Ishikawa (cell line): ENCODE measurements around the gene ATF2.

Source experiments
- CEBPB ChIP-seq: IDR thresholded peaks from 2 replicates; pipeline ENCODE4 v1.6.1; 2012
- CREB1 ChIP-seq: IDR thresholded peaks from 2 replicates; pipeline ENCODE4 v1.6.1; 2012; ENCODE audit warnings: low read depth
- EGR1 ChIP-seq: IDR thresholded peaks from 2 replicates; pipeline ENCODE4 v1.6.1; 2012
- EP300 ChIP-seq: IDR thresholded peaks from 2 replicates; pipeline ENCODE4 v1.6.1; 2012; ENCODE audit warnings: borderline replicate concordance
- FOXM1 ChIP-seq: IDR thresholded peaks from 2 replicates; pipeline ENCODE4 v1.6.1; 2012; ENCODE audit warnings: low read depth, borderline replicate concordance
- NFIC ChIP-seq: IDR thresholded peaks from 2 replicates; pipeline ENCODE4 v1.6.1; 2012
- RAD21 ChIP-seq: IDR thresholded peaks from 2 replicates; pipeline ENCODE4 v1.6.1; 2012; ENCODE audit warnings: low read depth
- REST ChIP-seq: IDR thresholded peaks from 2 replicates; pipeline ENCODE4 v1.6.1; 2012; ENCODE audit warnings: low read depth, mild to moderate bottlenecking
- TAF1 ChIP-seq: IDR thresholded peaks from 2 replicates; pipeline ENCODE4 v1.6.1; 2012; ENCODE audit warnings: low read depth, mild to moderate bottlenecking
- TCF12 ChIP-seq: IDR thresholded peaks from 2 replicates; pipeline ENCODE4 v1.6.1; 2012; ENCODE audit warnings: low read depth
- TEAD4 ChIP-seq: IDR thresholded peaks from 2 replicates; pipeline ENCODE4 v1.6.1; 2012
- YY1 ChIP-seq: IDR thresholded peaks from 2 replicates; pipeline ENCODE4 v1.6.1; 2012; ENCODE audit warnings: low read depth
- ZBTB7A ChIP-seq: IDR thresholded peaks from 2 replicates; pipeline ENCODE4 v1.6.1; 2012; ENCODE audit warnings: low read depth
- TF ChIP-seq, protein P1 (sequence below): IDR thresholded peaks from 2 replicates; pipeline ENCODE4 v1.6.1; 2012
- TF ChIP-seq, protein P2 (sequence below): IDR thresholded peaks from 2 replicates; pipeline ENCODE4 v1.6.1; 2012

ATF2 gene, protein sequence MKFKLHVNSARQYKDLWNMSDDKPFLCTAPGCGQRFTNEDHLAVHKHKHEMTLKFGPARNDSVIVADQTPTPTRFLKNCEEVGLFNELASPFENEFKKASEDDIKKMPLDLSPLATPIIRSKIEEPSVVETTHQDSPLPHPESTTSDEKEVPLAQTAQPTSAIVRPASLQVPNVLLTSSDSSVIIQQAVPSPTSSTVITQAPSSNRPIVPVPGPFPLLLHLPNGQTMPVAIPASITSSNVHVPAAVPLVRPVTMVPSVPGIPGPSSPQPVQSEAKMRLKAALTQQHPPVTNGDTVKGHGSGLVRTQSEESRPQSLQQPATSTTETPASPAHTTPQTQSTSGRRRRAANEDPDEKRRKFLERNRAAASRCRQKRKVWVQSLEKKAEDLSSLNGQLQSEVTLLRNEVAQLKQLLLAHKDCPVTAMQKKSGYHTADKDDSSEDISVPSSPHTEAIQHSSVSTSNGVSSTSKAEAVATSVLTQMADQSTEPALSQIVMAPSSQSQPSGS

GRCh38 chr2:175167792-175168563 lies at the start of gene ATF2:
ATF2 (minus strand) TSS chr2:175168203; CDS start chr2:175136443, 31,760 bp downstream.
- TF ChIP-seq EP300, result peak; percentile 40; the same call in 1 of the 2 replicates
- TF ChIP-seq CEBPB, result no peak
- no peak for TF ChIP-seq NFIC
- peak; percentile 19; the same call in 1 of the 2 replicates for TF ChIP-seq TCF12
- 0 out of 2 replicates have a peak, but pooled peaks have one; percentile 3 for TF ChIP-seq ZBTB7A
- TF ChIP-seq, protein P1, sequence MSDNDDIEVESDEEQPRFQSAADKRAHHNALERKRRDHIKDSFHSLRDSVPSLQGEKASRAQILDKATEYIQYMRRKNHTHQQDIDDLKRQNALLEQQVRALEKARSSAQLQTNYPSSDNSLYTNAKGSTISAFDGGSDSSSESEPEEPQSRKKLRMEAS, result peak; percentile 59; the same call in 1 of the 2 replicates
- TF ChIP-seq FOXM1, result no peak
- TF ChIP-seq YY1, result peak; percentile 84
- TF ChIP-seq, protein P2, sequence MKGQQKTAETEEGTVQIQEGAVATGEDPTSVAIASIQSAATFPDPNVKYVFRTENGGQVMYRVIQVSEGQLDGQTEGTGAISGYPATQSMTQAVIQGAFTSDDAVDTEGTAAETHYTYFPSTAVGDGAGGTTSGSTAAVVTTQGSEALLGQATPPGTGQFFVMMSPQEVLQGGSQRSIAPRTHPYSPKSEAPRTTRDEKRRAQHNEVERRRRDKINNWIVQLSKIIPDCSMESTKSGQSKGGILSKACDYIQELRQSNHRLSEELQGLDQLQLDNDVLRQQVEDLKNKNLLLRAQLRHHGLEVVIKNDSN, result peak; percentile 84
- 0 out of 2 replicates have a peak, but pooled peaks have one; percentile 24 for TF ChIP-seq EGR1
- no peak for TF ChIP-seq TEAD4
- no peak for TF ChIP-seq CREB1
- TF ChIP-seq TAF1, result peak; percentile 65; the same call in 1 of the 2 replicates

DNA sequence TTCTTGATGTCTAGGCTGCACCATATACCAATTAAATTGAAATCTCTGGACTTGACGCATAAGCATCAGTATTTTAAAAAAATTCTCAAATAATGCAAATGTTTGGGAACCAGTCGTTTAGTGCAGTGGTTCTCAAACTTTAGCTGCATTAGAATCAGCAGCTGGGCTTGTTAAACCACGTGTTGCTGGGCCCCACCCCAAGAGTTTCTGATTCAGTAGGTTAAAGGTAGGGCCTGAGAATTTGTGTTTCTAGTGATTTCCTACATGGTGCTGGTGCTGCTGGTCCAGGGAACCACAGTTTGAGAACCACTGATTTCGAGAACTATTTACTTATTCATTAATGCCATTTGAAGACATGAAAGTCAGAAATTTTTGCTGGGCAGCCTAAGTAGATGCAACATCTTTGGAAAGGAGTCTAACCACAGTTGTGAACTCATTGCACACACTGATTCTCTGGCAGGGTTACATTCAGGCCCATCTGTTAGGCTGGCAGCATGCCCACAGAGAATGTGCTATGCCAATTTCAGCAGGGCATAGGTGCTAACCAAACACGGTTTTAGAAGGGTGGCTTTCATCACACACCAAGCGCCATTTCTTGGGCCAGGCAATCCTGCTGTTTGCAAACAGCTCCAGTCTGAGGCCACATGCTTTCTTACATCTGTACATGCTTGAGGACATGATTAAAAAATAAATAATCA lies 39.9 kb upstream of the ATF2 start:
- no peak for TF ChIP-seq TAF1
- no peak for TF ChIP-seq CREB1
- TF ChIP-seq REST, result no peak
- TF ChIP-seq, protein P1, result no peak
- TF ChIP-seq TEAD4, result no peak
- no peak for TF ChIP-seq FOXM1
- no peak for TF ChIP-seq RAD21
- TF ChIP-seq, protein P2, result no peak
- TF ChIP-seq CEBPB, result no peak
- TF ChIP-seq NFIC, result no peak
- no peak for TF ChIP-seq EGR1

GRCh38 chr2:175206866-175207265 lies 38.9 kb upstream of the ATF2 start:
- TF ChIP-seq TCF12, result no peak
- no peak for TF ChIP-seq TEAD4
- no peak for TF ChIP-seq ZBTB7A
- no peak for TF ChIP-seq YY1
- TF ChIP-seq FOXM1, result no peak
- no peak for TF ChIP-seq NFIC
- no peak for TF ChIP-seq CREB1
- no peak for TF ChIP-seq EP300
- no peak for TF ChIP-seq TAF1
- TF ChIP-seq EGR1, result no peak
- no peak for TF ChIP-seq REST
- TF ChIP-seq, protein P2, result no peak
- TF ChIP-seq, protein P1, result no peak
- no peak for TF ChIP-seq CEBPB

DNA sequence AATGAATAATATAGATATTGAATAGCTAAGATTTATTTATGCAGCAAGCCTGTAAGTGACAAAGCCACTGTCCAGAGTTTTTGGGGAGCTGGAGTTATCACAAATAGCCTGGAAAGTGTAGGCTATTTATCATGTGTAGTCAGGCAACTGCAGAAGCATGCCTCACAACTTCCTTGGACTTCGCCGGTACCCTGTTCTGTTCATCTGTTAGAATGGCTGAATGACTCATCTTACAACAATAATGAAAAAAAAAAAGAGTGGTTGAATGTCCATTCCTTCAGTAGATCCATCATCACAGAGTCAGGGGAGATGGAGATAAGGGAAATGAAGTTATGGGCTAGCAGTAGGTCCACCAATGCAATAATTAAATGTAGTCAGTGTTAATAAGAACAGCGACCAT lies 37.5 kb upstream of the ATF2 start:
- no peak for TF ChIP-seq FOXM1
- no peak for TF ChIP-seq TCF12
- TF ChIP-seq EP300, result no peak
- TF ChIP-seq ZBTB7A, result no peak
